ENCODE results near the gene MCM9. TPM values are rescaled to one million over a fixed set of nuclear protein-coding genes. Genes with fewer than 3 reads are reported as not detected.
A peak's percentile ranks its signal among the peaks of the same experiment; 100 is the strongest.

Gene MCM9
- total and polyA plus RNA-seq, 2 of the 13 experiments (the other 11 are each of a cell fraction or from before 2014, with no cell fraction given): 3.8 to 17.2 TPM

GRCh38 chr6:118894425-118895260 lies 40.3 kb downstream of the MCM9 start (continued):
- TF ChIP-seq GPBP1L1 (CRISPR knock-in tag; IDR thresholded peaks at IDR 0.05) (no peak), SAFB2 (CRISPR knock-in tag; IDR thresholded peaks at IDR 0.05; ENCODE audit: borderline replicate concordance, low read depth) (0 out of 2 replicates have a peak, but pooled peaks have one; percentile 76)

GRCh38 chr6:118893807-118894424 lies 41.0 kb downstream of the MCM9 start, which contains the start of gene ASF1A:
ASF1A (plus strand) TSS chr6:118894152; CDS start chr6:118894414, 262 bp downstream.
- peak; percentile 93 for ATAC-seq
- Histone ChIP-seq H3K27me3 (ENCODE audit: control insufficient read depth in 1 of 2, insufficient read depth in 2 of 2, low read length in 2 of 2) (no peaks in the 10 kb centered on the region; a peak in 1 of 5 replicates), H3K27ac (ENCODE audit: extremely low read length, insufficient read depth, low read length) (peak within 1 kb of the TSS; percentile 96), H3K79me2 (ENCODE audit: insufficient read depth, low read length) (peaks cover 51% of the 10 kb centered on the region), H3K9ac (ENCODE audit: insufficient read depth, low read depth, low read length) (peak within 1 kb of the TSS; percentile 96), H3K4me3 (replicated peaks in 1 of 3; ENCODE audit: insufficient read depth in 1 of 3, low read depth in 2 of 3, low read length in 3 of 3) (peak within 1 kb of the TSS; percentile 84 to 98 (median 94)), H3K4me2 (ENCODE audit: low read depth, low read length) (peak within 1 kb of the TSS; percentile 85), H3K4me1 (ENCODE audit: insufficient read depth, low read length) (peaks cover 44% of the 10 kb centered on the region), H4K20me1 (ENCODE audit: insufficient read depth, low read length) (no peaks in the 10 kb centered on the region), H3K9me3 (ENCODE audit: low read length) (no peaks in the 10 kb centered on the region), H2AFZ (ENCODE audit: low read length) (peak within 1 kb of the TSS; percentile 78), H3K36me3 (replicated peaks in 1 of 2; ENCODE audit: control insufficient read depth in 1 of 2, insufficient read depth in 2 of 2, low read length in 2 of 2) (peaks cover 0 to 4% of the 10 kb centered on the region in 2 experiments; a peak in 3 of 5 replicates)
- peak; percentile 85 for FAIRE-seq
- ChIA-PET CTCF (ENCODE audit: low intra/inter-chr PET ratio, low total read pairs) (interaction anchor here (0.9 to 1.3 kb wide), 2 partner anchors 185 to 217 kb away, joined by 3 to 5 read pairs; partner anchors contain the start of gene FAM184A), POLR2A (interaction anchor here (0.5 to 3.1 kb wide), 5 partner anchors 11 to 453 kb away, joined by 3 to 10 read pairs (median 4); partner anchors contain the start of gene MCM9)
- 1% methylated on average over 51 of the region's 51 CpGs for WGBS (ENCODE audit: low lambda C conversion rate)
- no TSS peak for BruUV-seq (replicated peaks)
- intact Hi-C loops (cut with micrococcal nuclease; ENCODE audit: unreplicated experiment): loop anchor here (1.0 to 10.0 kb wide), 4 partner anchors 93 to 371 kb away; partner anchors contain the start of gene FAM184A
- DNase-seq (ENCODE audit: low spot score): peak; percentile 99
- in situ Hi-C loops (cut with HindIII; ENCODE audit: extremely low pct_ligation_motif_present, low pct_unique_long_range_greater_than_20kb): no loop called here
- TF ChIP-seq ZNF781 (CRISPR knock-in tag; IDR thresholded peaks at IDR 0.05; ENCODE audit: borderline replicate concordance, not compliant biosample characterization) (peak; percentile 32), YY1 (IDR thresholded peaks at IDR 0.05; ENCODE audit: insufficient read depth, insufficient replicate concordance, low read depth, low read length) (peak; percentile 85), IKZF4 (CRISPR knock-in tag; IDR thresholded peaks at IDR 0.05; ENCODE audit: borderline replicate concordance, low read depth, not compliant biosample characterization) (no peak), ZNF782 (CRISPR knock-in tag; IDR thresholded peaks at IDR 0.05; ENCODE audit: borderline replicate concordance) (no peak), RORA (CRISPR knock-in tag; IDR thresholded peaks at IDR 0.05) (0 out of 2 replicates have a peak, but pooled peaks have one; percentile 30), ZNF547 (CRISPR knock-in tag; IDR thresholded peaks at IDR 0.05) (no peak; the same call in 1 of the 2 replicates), ZFY (CRISPR knock-in tag; IDR thresholded peaks at IDR 0.05) (no peak), KLF16 (CRISPR knock-in tag; IDR thresholded peaks at IDR 0.05) (peak in 1 of 2 experiments; percentile 88; a peak in 2 of 4 replicates), ZNF891 (CRISPR knock-in tag; IDR thresholded peaks at IDR 0.05) (peak; percentile 70; the same call in 1 of the 2 replicates), RCOR2 (CRISPR knock-in tag; IDR thresholded peaks at IDR 0.05) (peak; percentile 74; the same call in 1 of the 2 replicates)
- TF ChIP-seq, protein P1, sequence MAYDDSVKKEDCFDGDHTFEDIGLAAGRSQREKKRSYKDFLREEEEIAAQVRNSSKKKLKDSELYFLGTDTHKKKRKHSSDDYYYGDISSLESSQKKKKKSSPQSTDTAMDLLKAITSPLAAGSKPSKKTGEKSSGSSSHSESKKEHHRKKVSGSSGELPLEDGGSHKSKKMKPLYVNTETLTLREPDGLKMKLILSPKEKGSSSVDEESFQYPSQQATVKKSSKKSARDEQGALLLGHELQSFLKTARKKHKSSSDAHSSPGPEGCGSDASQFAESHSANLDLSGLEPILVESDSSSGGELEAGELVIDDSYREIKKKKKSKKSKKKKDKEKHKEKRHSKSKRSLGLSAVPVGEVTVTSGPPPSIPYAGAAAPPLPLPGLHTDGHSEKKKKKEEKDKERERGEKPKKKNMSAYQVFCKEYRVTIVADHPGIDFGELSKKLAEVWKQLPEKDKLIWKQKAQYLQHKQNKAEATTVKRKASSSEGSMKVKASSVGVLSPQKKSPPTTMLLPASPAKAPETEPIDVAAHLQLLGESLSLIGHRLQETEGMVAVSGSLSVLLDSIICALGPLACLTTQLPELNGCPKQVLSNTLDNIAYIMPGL (CRISPR knock-in tag; IDR thresholded peaks at IDR 0.05; ENCODE audit: borderline replicate concordance in 1 of 2, low read depth in 1 of 2): peak; percentile 91 to 97; a peak in 3 of 4 replicates
- TF ChIP-seq, protein P2, sequence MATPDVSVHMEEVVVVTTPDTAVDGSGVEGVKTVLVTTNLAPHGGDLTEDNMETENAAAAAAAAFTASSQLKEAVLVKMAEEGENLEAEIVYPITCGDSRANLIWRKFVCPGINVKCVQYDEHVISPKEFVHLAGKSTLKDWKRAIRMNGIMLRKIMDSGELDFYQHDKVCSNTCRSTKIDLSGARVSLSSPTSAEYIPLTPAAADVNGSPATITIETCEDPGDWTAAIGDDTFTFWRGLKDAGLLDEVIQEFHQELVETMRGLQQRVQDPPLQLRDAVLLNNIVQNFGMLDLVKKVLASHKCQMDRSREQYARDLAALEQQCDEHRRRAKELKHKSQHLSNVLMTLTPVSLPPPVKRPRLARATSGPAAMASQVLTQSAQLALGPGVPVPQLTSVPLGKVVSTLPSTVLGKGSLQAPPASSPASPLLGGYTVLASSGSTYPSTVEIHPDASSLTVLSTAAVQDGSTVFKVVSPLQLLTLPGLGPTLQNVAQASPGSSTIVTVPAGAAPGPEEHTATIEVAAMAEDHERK (CRISPR knock-in tag; IDR thresholded peaks at IDR 0.05; ENCODE audit: low read depth): 0 out of 2 replicates have a peak, but pooled peaks have one; percentile 35
